Measurements from ENCODE around the gene CERS4.
"Not testable (repeated sequence)": the region's sequence is repeated elsewhere in the genome, so short reads cannot be mapped to it uniquely, and the experiment has no call there.

Gene CERS4

GRCh38 chr19:8220481-8220880 lies 11.3 kb downstream of the CERS4 start:
- TF ChIP-seq CTCF (IDR thresholded peaks at IDR 0.05; ENCODE audit: control insufficient read depth, extremely low read depth, insufficient read depth), result no peak
- no peak for DNase-seq (ENCODE audit: low read depth)
- H3K4me3 ChIP-seq (ENCODE audit: low read depth, low read length), result no peak overlapping the region

DNA sequence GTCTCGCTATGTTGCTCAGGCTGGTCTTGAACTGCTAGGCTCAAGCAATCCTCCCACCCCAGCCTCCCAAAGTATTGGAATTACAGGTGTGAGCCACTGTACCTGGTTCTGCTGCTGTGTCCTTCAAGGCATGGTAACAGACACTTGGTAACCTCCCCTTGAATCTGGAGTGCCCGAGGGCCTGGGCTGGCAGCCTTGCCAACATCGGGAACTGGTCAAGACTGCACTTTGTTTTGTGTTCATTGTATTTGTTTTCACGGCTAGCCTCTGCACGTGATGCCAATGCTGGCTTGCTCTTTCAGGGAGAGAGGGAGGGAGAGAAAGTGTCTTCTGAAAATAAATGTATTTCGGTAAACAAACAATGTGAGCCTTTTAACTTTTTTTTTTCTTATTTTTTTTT lies 12.0 kb downstream of the CERS4 start:
- no peak for TF ChIP-seq CTCF (IDR thresholded peaks at IDR 0.05; ENCODE audit: control insufficient read depth, extremely low read depth, insufficient read depth)
- peak; percentile 95 for DNase-seq (ENCODE audit: low read depth)
- H3K4me3 ChIP-seq (ENCODE audit: low read depth, low read length), result no peak overlapping the region

GRCh38 chr19:8223442-8223841 lies 14.3 kb downstream of the CERS4 start:
- not testable (repeated sequence) for H3K4me3 ChIP-seq (ENCODE audit: low read depth, low read length); DNase-seq (ENCODE audit: low read depth)

- no peak overlapping the region for H3K4me3 ChIP-seq (ENCODE audit: low read depth, low read length)
- TF ChIP-seq CTCF (IDR thresholded peaks at IDR 0.05; ENCODE audit: control insufficient read depth, extremely low read depth, insufficient read depth), result no peak
- no peak for DNase-seq (ENCODE audit: low read depth)
Observed at GRCh38 chr19:8224394-8225145, 15.4 kb downstream of the CERS4 start.

DNA sequence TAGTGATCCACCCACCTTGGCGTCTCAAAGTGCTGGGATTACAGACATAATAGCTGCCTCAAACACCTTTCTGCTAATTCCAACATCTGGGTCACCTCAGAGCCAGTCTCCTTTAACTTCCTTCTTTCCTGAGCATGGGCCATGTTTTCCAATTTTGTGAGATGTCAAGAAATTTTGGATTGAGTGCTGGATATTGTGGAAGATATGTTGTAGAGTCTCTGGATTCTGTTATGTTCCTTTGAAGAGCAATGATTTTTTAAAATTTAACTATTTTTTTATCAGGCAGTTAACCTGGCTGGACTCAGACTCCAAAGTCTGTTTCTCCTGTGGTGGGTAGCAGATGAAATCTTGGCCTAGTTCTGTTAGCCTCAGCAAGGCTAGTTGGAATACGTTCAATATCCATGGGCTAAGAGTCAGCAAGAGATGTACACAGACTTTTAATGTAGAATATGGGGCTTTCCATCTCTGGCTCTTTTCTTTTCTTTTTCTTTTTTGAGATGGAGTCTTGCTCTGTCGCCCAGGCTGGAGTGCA lies 22.0 kb downstream of the CERS4 start:
- no peak overlapping the region for H3K4me3 ChIP-seq (ENCODE audit: low read depth, low read length)
- DNase-seq (ENCODE audit: low read depth), result no peak
- TF ChIP-seq CTCF (IDR thresholded peaks at IDR 0.05; ENCODE audit: control insufficient read depth, extremely low read depth, insufficient read depth), result no peak

DNA sequence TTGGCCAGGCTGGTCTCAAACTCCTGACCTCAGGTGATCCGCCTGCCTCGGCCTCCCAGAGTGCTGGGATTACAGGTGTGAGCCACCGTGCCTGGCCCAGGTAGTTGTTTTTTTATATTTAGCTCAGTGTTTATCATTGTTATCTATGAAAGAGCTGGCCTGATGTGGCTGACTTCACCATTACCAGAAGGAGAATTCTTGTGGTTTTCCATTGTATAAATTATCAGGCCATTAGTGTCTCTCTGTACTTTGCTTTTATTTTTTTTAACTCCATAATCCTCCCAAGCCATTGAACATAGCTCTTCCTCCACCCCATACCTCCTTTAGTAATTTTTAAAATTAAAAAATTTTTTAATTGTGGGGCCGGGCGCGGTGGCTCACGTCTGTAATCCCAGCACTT lies 24.2 kb downstream of the CERS4 start:
- TF ChIP-seq CTCF (IDR thresholded peaks at IDR 0.05; ENCODE audit: control insufficient read depth, extremely low read depth, insufficient read depth), result no peak
- DNase-seq (ENCODE audit: low read depth), result no peak
- no peak overlapping the region for H3K4me3 ChIP-seq (ENCODE audit: low read depth, low read length)

GRCh38 chr19:8237026-8237425 lies 27.9 kb downstream of the CERS4 start:
- no peak for TF ChIP-seq CTCF (IDR thresholded peaks at IDR 0.05; ENCODE audit: control insufficient read depth, extremely low read depth, insufficient read depth)
- no peak for DNase-seq (ENCODE audit: low read depth)
- H3K4me3 ChIP-seq (ENCODE audit: low read depth, low read length), result no peak overlapping the region

Data from LNCaP clone FGC (cell line).